H4 (cell line): Measurements from ENCODE around the gene VPS13C. TPM values are rescaled to one million over a fixed set of nuclear protein-coding genes. Genes with fewer than 3 reads are reported as not detected.
"Not testable (repeated sequence)": the region's sequence is repeated elsewhere in the genome, so short reads cannot be mapped to it uniquely, and the experiment has no call there.

ENCODE experiments used
- DNase-seq: peaks from one replicate; pipeline ENCODE4 v3.0.0-alpha.2; 2015; ENCODE audit warnings: low spot score
- total RNA-seq: library from RNA; depleted of rRNA; stranded (reverse); fragments of >200 nt; shearing (Covaris generic); gene quantifications from 2 replicates; pipeline ENCODE4 v1.2.3, GENCODE V29; 2014

Gene VPS13C
- total RNA-seq, 1 experiment from 2014 or later, result 16.8 TPM

DNA sequence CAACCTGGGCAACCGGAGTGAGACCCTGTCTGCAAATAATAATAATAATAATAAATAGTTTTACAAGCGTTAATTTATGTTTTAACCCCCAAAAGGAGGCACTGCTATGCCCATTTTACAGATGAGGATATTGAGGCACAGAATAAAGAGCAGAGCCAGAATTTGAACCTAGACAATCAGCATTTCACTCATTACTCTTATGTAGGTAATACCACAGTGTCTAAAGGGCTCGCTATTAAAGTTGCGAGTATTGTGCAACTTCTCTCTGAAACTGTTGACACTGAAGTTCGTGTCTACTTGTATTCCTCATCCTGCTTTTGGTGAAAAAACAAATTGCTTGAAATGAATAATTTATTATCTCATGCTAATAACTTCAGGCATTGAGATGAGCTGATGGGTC, 9.3 kb upstream of the VPS13C start:
- DNase-seq, result no peak

DNA sequence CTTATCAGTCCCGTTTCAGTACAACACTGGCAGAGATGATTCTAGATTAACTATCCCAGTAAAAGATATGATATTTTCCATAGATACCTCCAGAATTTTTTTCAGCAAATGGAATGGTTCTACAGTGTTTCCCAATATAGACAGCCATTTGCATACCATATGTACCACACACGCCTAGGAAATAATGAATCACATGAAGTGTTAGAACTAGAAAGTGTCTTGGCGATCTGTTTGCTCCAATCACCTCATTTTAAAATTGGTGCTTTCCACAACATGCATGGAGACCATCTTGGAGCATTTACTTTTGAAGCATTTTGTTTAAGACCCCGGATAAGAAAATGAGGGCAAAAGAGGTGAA, 8.5 kb upstream of the VPS13C start:
- no peak for DNase-seq

GRCh38 chr15:62068071-62068809, 8.0 kb upstream of the VPS13C start:
- DNase-seq, result no peak

- no peak for DNase-seq
These were observed 7.3 kb upstream of the VPS13C start for GRCh38 chr15:62067448-62068044.

- no peak for DNase-seq
These were observed 6.6 kb upstream of the VPS13C start, which contains the start of gene C2CD4A for GRCh38 chr15:62066663-62067447. Gene C2CD4A (plus strand): TSS chr15:62066977. CDS start chr15:62067614, 637 bp downstream.

DNA sequence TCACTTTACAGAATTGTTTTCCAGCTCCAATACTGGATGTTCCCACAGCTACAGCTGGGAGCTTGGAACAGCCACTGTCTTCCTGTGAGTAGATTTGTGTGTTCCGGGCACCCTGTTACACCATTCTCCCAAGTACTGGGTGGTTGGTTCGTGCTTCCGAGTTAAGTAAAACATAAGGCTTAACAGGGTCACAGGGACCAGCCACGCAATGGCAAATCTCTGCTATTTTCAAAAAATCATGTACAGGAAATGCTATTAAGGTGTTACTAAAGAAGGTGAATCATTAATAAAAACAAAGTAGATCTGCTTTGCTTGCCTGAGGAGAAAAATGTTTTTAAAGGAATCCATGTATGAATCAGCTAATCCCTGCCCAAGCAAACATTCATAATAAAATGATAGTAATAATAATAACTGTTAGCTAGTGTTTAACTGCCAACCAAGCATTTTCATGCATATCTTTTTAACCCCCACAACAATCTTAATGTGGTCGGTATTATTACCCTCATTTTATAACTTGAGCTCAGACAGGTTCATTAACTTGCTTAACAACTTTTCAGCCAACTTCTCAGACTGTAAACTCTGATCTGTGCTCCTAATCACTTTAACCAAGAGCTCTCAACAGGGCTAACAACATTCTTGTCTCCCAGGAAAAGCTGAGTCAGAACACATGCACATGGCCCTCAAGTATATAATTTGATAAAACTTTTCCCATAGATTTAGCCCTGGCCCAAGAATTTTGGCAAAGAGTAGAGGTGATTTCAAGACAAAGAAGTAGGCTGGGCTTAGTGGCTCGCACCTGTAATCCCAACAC, 3.8 kb upstream of the VPS13C start:
- no peak for DNase-seq

DNA sequence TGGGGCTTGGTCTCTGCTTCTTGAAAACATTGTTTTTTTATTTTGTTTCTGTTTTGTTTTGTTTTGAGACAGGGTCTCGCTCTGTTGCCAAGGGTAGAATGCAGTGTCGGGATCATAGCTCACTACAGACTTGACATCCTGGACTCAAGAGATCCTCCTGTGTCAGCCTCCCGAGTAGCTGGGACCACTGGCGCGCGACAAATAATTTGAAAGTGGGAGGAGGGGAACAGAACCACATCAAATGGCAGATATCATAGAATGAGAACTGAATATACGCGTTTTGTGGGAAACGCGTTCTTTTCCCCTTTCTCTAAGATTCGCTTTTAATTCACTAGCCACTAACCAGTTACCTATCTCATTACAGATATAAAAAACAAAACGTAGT, 641 bp upstream of the VPS13C start:
- no peak for DNase-seq

- DNase-seq, result peak; percentile 45
These were observed 483 bp downstream of the VPS13C start for GRCh38 chr15:62059816-62060112.

- no peak for DNase-seq
These were observed 985 bp downstream of the VPS13C start for GRCh38 chr15:62059108-62059815.

DNA sequence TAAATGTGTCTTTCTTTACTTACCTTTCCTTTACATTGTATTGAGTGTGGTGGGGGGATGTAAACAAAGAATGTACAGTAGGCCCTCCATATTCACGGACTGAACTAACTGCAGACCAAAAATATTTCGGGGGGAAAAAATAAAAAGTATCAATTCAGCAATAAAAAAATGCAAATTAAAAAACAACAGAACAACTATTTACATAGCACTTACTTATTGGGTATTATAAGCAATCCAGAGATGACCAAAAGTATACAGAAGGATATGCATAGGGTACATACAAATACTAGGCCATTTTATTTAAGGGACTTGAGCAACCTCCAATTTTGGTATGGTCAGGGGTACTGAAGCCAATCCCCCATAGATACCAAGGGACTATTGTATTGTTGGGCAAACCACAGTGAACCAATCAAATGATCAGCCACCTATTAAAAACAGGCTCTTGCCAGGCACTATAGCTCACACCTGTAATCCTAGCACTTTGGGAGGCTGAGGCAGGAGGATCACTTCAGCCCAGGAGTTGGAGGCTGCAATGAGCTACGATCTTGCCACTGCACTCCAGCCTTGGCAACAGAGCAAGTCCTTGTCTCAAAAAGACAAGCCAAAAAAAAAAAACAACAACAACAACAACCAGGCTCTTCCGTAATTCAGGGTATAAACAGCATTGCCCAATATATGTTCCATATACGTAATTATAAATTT, 1.8 kb downstream of the VPS13C start:
- DNase-seq, result no peak

GRCh38 chr15:62057341-62057980, 2.8 kb downstream of the VPS13C start:
- no peak for DNase-seq

DNA sequence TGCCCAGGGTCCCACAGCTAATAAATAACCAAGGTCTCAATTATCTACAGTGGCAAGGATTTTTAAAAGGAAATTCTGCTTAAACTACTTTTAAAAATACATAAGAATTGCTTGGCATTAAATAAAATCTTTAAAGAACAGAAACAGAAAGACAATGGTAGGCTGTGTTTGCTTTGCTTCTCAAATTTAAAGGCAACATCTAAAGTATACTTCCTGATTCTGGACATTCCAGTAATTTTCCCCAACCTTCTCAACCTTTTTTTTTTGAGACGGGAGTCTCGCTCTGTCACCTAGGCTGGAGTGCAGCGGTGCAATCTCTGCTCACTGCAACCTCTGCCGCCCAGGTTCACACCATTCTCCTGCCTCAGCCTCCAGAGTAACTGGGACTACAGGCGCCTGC, 5.3 kb downstream of the VPS13C start:
- no peak for DNase-seq

- no peak for DNase-seq
These were observed 6.7 kb downstream of the VPS13C start for GRCh38 chr15:62053439-62054085.

- DNase-seq, result no peak
These were observed 7.5 kb downstream of the VPS13C start for GRCh38 chr15:62052713-62053112.

- DNase-seq, result no peak
These were observed 9.1 kb downstream of the VPS13C start for GRCh38 chr15:62051166-62051565.

DNA sequence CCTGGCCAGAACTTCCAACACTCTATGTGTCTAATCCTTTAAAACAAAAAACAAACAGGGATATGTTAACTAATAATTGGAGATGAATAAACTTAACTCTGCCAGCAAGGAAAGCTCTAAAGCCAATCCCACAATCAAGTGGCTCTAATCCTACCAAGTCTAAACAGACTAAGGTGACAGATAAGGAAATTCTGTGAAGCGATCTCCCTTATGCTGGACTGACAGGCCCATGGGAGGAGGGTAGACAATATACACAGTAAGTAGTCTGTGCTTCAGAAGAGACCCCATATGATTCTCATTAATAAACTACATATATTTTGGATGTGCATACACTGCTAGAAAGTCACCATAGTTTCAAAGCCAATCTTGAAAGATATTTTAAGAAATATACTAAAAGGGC, 10.1 kb downstream of the VPS13C start:
- no peak for DNase-seq

GRCh38 chr15:62048254-62048653, 12.0 kb downstream of the VPS13C start:
- not testable (repeated sequence) for DNase-seq

GRCh38 chr15:62047282-62047827, 12.9 kb downstream of the VPS13C start:
- DNase-seq, result no peak

DNA sequence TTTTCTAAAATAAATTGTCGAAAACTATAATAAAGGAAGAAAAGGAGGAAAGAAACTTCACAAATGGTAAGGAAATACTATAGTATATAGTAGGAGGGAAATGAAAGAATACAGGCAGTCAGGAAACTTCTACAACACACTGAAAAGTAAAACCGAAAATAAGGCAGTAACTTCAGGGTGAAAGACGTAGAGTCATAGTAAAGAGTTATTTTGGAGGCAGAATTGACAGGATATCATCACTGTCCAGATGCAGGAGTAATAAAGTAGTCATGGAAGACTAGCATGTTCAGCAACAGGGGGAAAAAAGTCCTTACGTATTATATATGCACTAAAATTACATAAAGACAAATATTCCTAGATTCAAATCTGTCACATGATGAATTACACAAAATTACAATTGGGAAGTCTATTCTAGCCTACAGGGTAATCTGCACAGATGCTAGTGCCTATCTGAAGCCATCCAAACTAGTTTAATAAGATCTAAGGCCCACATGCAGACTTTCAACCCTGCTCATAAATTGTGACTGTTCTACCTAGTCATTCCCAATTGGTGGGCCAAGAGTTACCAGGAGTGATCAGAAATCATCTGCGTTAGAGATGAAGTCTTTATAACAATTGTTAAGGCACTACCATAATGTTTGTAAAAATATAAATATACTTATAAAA, 14.0 kb downstream of the VPS13C start:
- no peak for DNase-seq
